CD4-positive, alpha-beta T cell (primary cell): ENCODE results near the gene NKTR. TPM values are rescaled to one million over a fixed set of nuclear protein-coding genes. Genes with fewer than 3 reads are reported as not detected.

Experiments
- ATAC-seq: fragments of 200-7000 bp; cut with Tn5 transposase; one replicate; pipeline ENCODE4 v1.10.0; 2022; ENCODE audit warnings: mild to moderate bottlenecking; ENCODE audit not compliant: poor library complexity
- CTCF ChIA-PET: fragments of 350-600 bp; sonication (Branson Sonifier 250); formaldehyde crosslinking; loops from one replicate; lab custom pipeline; 2021; ENCODE audit warnings: antibody characterized with exemption, inconsistent platforms; lab: Charles Lee
- POLR2A ChIA-PET: fragments of 350-600 bp; sonication (Branson Sonifier 250); formaldehyde crosslinking; loops from one replicate; lab custom pipeline; 2021; ENCODE audit warnings: antibody characterized with exemption, inconsistent platforms; lab: Charles Lee
- DNase-seq, 14 experiments: peaks; one replicate each; pipeline ENCODE4 v3.0.0-alpha.2; 2013 to 2020; ENCODE audit warnings: mixed read lengths in 2 of 14
- H3K27ac ChIP-seq, 2 donors: one replicate each; pipeline versions ENCODE4 v1.5.1 to v1.7.0; 2013; ENCODE audit warnings: low read length in 2 of 2, low read depth in 1 of 2, mild to moderate bottlenecking in 1 of 2
- H3K27me3 ChIP-seq, 2 experiments: 1 replicate in 1 of 2; 2 replicates in 1 of 2; pipeline versions ENCODE4 v1.6.1 to v1.7.0; 2013; ENCODE audit warnings: low read length in 2 of 2, control low read depth in 1 of 2, mild to moderate bottlenecking in 1 of 2, moderate library complexity in 1 of 2; ENCODE audit not compliant: insufficient read depth in 2 of 2, control insufficient read depth in 1 of 2
- H3K36me3 ChIP-seq: one replicate; pipeline ENCODE4 v1.6.1; 2013; ENCODE audit warnings: low read length, control low read depth; ENCODE audit not compliant: insufficient read depth
- H3K4me1 ChIP-seq: one replicate; pipeline ENCODE4 v1.6.1; 2013; ENCODE audit warnings: low read length, control low read depth; ENCODE audit not compliant: insufficient read depth
- H3K4me3 ChIP-seq: one replicate; pipeline ENCODE4 v1.5.1; 2013; ENCODE audit warnings: mild to moderate bottlenecking, low read length, moderate library complexity
- H3K9me3 ChIP-seq, 2 experiments: 1 replicate in 1 of 2; 2 replicates in 1 of 2; pipeline versions ENCODE4 v1.6.1 to v1.7.0; 2013; ENCODE audit warnings: low read length in 2 of 2, mild to moderate bottlenecking in 2 of 2, control low read depth in 1 of 2, moderate library complexity in 1 of 2; ENCODE audit not compliant: control insufficient read depth in 1 of 2, insufficient read depth in 1 of 2
- H3K27ac Mint-ChIP-seq: one replicate; pipeline ENCODE4 v1.8.0; 2020; ENCODE audit warnings: mixed read lengths
- H3K27me3 Mint-ChIP-seq: one replicate; pipeline ENCODE4 v1.8.0; 2021; ENCODE audit warnings: mixed read lengths
- H3K36me3 Mint-ChIP-seq: one replicate; pipeline ENCODE4 v1.8.0; 2021; ENCODE audit warnings: low read depth, mixed read lengths
- H3K4me1 Mint-ChIP-seq: one replicate; pipeline ENCODE4 v1.8.0; 2021; ENCODE audit warnings: low read depth, mixed read lengths
- H3K4me3 Mint-ChIP-seq: one replicate; pipeline ENCODE4 v1.8.0; 2020; ENCODE audit warnings: mild to moderate bottlenecking, mixed read lengths
- H3K9me3 Mint-ChIP-seq: one replicate; pipeline ENCODE4 v1.8.0; 2020; ENCODE audit warnings: mixed read lengths
- CTCF ChIP-seq: fragments of 200-600 bp; IDR thresholded peaks from one replicate; pipeline ENCODE4 v1.8.0; 2022; ENCODE audit warnings: antibody characterized with exemption, mild to moderate bottlenecking
- intact Hi-C, 2 experiments: fragments of 100-400 bp; cut with DNase I in 1 of 2; cut with micrococcal nuclease in 1 of 2; formaldehyde crosslinking; loops; one replicate each; pipeline versions ENCODE4 v1.15.1 to v1.9.0; 2023 to 2025; cut with DNase I, micrococcal nuclease
- total RNA-seq, 174 experiments: library from RNA in 2 of 174; stranded (reverse) in 2 of 174; gene quantifications; one replicate each; pipeline ENCODE4 v1.2.3 and lab custom pipeline; 2021 to 2026

NKTR gene
- total RNA-seq, 2 experiments from 2014 or later: 236 to 249 TPM

- no peak for DNase-seq
- POLR2A ChIA-PET: interaction anchor here (1.0 to 3.6 kb wide), 7 partner anchors 9 to 80 kb away, joined by 3 to 38 read pairs (median 8); partner anchors contain the start of genes NKTR, SS18L2 and VIPR1
- H3K27ac ChIP-seq: peak overlapping the region; percentile 77 to 92
- H3K36me3 ChIP-seq: no peaks in the 10 kb centered on the region
- peaks cover 51% of the 10 kb centered on the region for H3K4me1 Mint-ChIP-seq
- intact Hi-C loops: loop anchor here (5.0 to 10.0 kb wide), 3 partner anchors 53 to 303 kb away; no protein-coding TSS in a partner anchor
- peak overlapping the region; percentile 86 for H3K4me3 Mint-ChIP-seq
- ATAC-seq: no peak
- H3K36me3 Mint-ChIP-seq: peaks cover 31% of the 10 kb centered on the region
- H3K4me3 ChIP-seq: peak overlapping the region; percentile 76
- H3K4me1 ChIP-seq: peaks cover 17% of the 10 kb centered on the region
- H3K27ac Mint-ChIP-seq: peak overlapping the region; percentile 98
- CTCF ChIA-PET: interaction anchor here (0.8 to 3.8 kb wide), 6 partner anchors 9 to 163 kb away, joined by 3 to 26 read pairs (median 10); partner anchors contain the start of genes NKTR and SS18L2
- TF ChIP-seq CTCF: no peak
- no peaks in the 10 kb centered on the region for H3K9me3 Mint-ChIP-seq
- H3K27me3 Mint-ChIP-seq: no peaks in the 10 kb centered on the region
- H3K27me3 ChIP-seq: no peaks in the 10 kb centered on the region
- H3K9me3 ChIP-seq: no peaks in the 10 kb centered on the region
Measured at GRCh38 chr3:42581400-42581708, 19.1 kb upstream of the NKTR start.

- no peaks in the 10 kb centered on the region for H3K27me3 Mint-ChIP-seq
- Histone ChIP-seq H3K27ac (peak within 1 kb of the TSS; percentile 92 to 98), H3K27me3 (no peaks in the 10 kb centered on the region), H3K4me1 (peaks cover 17% of the 10 kb centered on the region), H3K4me3 (peak within 1 kb of the TSS; percentile 76), H3K9me3 (no peaks in the 10 kb centered on the region), H3K36me3 (no peaks in the 10 kb centered on the region)
- peak; percentile 44 for TF ChIP-seq CTCF
- peak within 1 kb of the TSS; percentile 93 for H3K4me3 Mint-ChIP-seq
- ChIA-PET POLR2A (interaction anchor here (0.9 to 3.6 kb wide), 10 partner anchors 9 to 80 kb away, joined by 3 to 38 read pairs (median 5); partner anchors contain the start of genes NKTR, SS18L2 and VIPR1), CTCF (interaction anchor here (0.6 to 3.8 kb wide), 17 partner anchors 9 to 162 kb away, joined by 3 to 26 read pairs (median 4); partner anchors contain the start of genes NKTR and SS18L2)
- intact Hi-C loops: loop anchor here (1.0 to 10.0 kb wide), 6 partner anchors 8 to 303 kb away; partner anchors contain the start of genes NKTR (in 1 of the 2) and SS18L2 (in 1 of the 2)
- peak within 1 kb of the TSS; percentile 98 for H3K27ac Mint-ChIP-seq
- DNase-seq (peak; percentile 90 to 97 (median 94)), ATAC-seq (peak; percentile 89)
- H3K36me3 Mint-ChIP-seq: peaks cover 27% of the 10 kb centered on the region
- peaks cover 48% of the 10 kb centered on the region for H3K4me1 Mint-ChIP-seq
- no peaks in the 10 kb centered on the region for H3K9me3 Mint-ChIP-seq
Measured at GRCh38 chr3:42581709-42582473, 18.6 kb upstream of the NKTR start, which contains the start of gene SEC22C. TSS of gene SEC22C (minus strand) at chr3:42581967. CDS start at chr3:42569046, 12,921 bp downstream.

GRCh38 chr3:42582474-42583070, 17.9 kb upstream of the NKTR start:
- peak overlapping the region; percentile 76 for H3K4me3 ChIP-seq
- no peaks in the 10 kb centered on the region for H3K27me3 ChIP-seq
- Mint-ChIP-seq H3K27me3 (no peaks in the 10 kb centered on the region), H3K4me1 (peaks cover 43% of the 10 kb centered on the region), H3K9me3 (no peaks in the 10 kb centered on the region), H3K4me3 (peak overlapping the region; percentile 93), H3K36me3 (peaks cover 21% of the 10 kb centered on the region), H3K27ac (peak overlapping the region; percentile 98)
- intact Hi-C loops: loop anchor here (1.0 to 10.0 kb wide), 6 partner anchors 8 to 302 kb away; partner anchors contain the start of genes NKTR (in 1 of the 2) and SS18L2 (in 1 of the 2)
- H3K27ac ChIP-seq: peak overlapping the region; percentile 92 to 98
- TF ChIP-seq CTCF: peak; percentile 15
- CTCF ChIA-PET: interaction anchor here (0.6 to 3.8 kb wide), 17 partner anchors 8 to 162 kb away, joined by 3 to 26 read pairs (median 4); partner anchors contain the start of genes NKTR and SS18L2
- POLR2A ChIA-PET: interaction anchor here (0.7 to 3.6 kb wide), 10 partner anchors 8 to 81 kb away, joined by 3 to 38 read pairs (median 5); partner anchors contain the start of genes NKTR, SS18L2 and VIPR1
- H3K9me3 ChIP-seq: no peaks in the 10 kb centered on the region
- no peak for ATAC-seq
- peaks cover 17% of the 10 kb centered on the region for H3K4me1 ChIP-seq
- DNase-seq: no peak
- no peaks in the 10 kb centered on the region for H3K36me3 ChIP-seq
